Airway epithelial cell (primary cell): ENCODE measurements around the gene LRPPRC. TPM values are rescaled to one million over a fixed set of nuclear protein-coding genes. Genes with fewer than 3 reads are reported as not detected.

Experiments used
- total RNA-seq: library from RNA; depleted of rRNA; stranded (reverse); fragments of >200 nt; gene quantifications from 2 replicates; pipeline ENCODE4 v1.2.3, GENCODE V29; 2015

LRPPRC gene
- total RNA-seq, result 59.9 and 64.7 TPM in 2 replicates

DNA sequence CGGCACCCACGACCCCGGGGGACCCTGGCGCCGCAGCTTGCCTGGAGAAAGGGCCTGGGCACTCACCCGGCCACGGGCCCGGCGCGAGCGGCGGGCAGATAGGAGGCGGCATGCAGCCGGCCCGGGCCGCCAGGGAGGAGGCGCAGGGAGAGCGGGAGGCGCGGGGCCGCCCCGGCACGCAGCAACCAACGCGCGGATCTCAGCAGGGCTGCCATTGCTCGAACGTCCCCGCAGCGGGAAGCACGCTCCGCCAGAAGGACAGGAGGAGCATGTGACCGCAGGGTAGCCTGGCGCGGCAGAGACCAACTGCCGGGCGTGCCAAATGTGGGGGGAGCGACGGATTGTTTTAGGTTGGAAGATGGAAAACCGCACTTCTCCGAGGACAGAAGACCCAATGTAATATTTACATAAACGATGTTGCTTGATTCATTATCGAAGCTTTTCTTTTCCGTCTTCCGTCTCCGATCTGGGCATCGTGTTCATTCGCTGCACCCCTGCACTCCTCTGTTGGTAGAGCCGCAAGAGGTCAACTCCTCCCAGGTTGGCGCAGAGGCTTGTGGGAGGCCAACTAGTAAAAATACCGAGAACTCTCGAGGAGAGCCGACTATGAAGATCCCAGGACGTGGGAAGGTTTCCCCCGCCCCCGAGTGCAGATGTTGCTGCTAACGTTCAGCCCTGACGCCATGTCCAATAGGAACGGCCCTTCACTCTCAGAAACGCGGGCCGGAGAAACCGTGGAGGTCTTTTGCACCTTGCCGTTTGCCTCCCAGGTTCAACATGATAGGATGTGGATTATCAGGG, at the start of gene LRPPRC:
TSS of gene LRPPRC (minus strand) at position 257 of the 801 bp plus-strand sequence. CDS start at position 215, 42 bp downstream.

DNA sequence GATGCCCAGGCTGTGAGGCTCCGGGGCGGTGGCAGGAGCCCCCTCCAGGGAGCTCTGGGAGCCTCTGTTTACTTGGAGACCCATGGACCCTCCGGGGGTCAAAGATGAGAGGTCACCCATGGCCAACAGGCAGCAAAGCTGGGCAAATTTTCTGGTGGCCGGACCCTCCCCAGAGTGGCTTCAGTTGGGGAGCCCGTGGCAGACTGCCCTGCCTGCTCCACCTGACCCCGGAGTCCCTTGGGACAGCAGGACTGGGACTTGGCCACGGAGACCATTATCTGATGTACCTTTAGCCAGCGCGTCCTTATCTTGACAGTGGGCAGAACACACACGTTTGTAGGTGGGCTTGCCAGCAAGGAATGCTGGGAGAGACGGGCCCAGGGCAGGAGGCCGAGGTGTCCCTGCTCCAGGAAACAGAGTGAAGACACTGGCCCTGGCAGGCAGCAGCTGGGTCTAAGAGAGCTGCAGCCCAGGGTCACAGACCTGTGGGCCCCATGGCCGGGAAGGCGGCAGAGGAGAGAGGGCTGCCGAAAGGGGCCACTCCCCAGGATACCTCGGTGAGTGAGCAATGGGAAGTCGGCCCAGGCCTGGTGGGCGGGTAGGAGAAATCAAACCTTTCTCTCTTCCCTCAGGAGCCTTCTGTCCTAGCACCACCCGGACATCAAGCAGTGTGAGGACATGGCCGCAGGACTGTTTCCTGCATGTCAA, 157.1 kb downstream of the LRPPRC start, which contains the start of the genes ABCG5 and ABCG8:
TSS of gene ABCG5 (minus strand) at position 280 of the 708 bp plus-strand sequence. CDS start at position 120, 160 bp downstream.
TSS of gene ABCG8 (plus strand) at position 412 of the 708 bp plus-strand sequence. CDS start at position 495, 83 bp downstream.

Other genes with a start within 250 kb of the LRPPRC start
- gene DYNC2LI1, start 221.9 kb downstream of the LRPPRC start, total RNA-seq, result 14.1 and 20.6 TPM in 2 replicates
- gene ABCG5, start 157.2 kb downstream of the LRPPRC start, total RNA-seq, result not detected in 2 replicates
- not detected in 2 replicates for gene ABCG8, start 157.0 kb downstream of the LRPPRC start, total RNA-seq
- 8.2 and 9.6 TPM in 2 replicates for gene PPM1B, start 172.9 kb upstream of the LRPPRC start, total RNA-seq